ENCODE results near the gene SLC16A12. TPM values are rescaled to one million over a fixed set of nuclear protein-coding genes. Genes with fewer than 3 reads are reported as not detected.

The SLC16A12 gene
- total RNA-seq, 2 experiments from 2014 or later = not detected

GRCh38 chr10:89475591-89475998, 59.8 kb downstream of the SLC16A12 start:
- Mint-ChIP-seq H3K36me3 (no peaks in the 10 kb centered on the region), H3K4me1 (peaks cover 2% of the 10 kb centered on the region), H3K9me3 (no peaks in the 10 kb centered on the region), H3K4me3 (no peak overlapping the region), H3K27ac (no peak overlapping the region), H3K27me3 (peaks cover 1% of the 10 kb centered on the region)
- no peak for DNase-seq

DNA sequence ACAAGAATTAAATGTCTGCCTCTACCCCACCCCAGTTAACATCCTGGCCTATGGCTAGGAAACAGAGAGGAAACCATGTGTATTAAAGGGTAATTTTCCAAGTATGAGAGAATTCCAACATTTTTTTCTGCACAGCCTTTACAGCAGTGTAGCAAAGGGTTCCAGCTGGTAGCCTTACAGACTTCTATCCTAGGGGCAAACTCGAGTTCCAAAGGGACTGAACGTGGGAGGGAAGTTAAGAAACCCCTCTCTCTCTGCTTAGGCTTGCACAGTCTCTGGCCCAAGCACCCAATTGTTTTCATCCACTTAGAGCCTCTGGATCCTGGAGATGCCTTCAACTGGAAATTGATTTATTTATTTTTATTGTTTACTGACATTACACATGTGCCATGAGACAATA, 60.3 kb downstream of the SLC16A12 start:
- Mint-ChIP-seq H3K27me3 (no peaks in the 10 kb centered on the region), H3K4me1 (peaks cover 4% of the 10 kb centered on the region), H3K4me3 (no peak overlapping the region), H3K9me3 (no peaks in the 10 kb centered on the region), H3K36me3 (no peaks in the 10 kb centered on the region), H3K27ac (no peak overlapping the region)
- no peak for DNase-seq

GRCh38 chr10:89474452-89474851, 60.9 kb downstream of the SLC16A12 start:
- Mint-ChIP-seq H3K4me1 (peaks cover 7% of the 10 kb centered on the region), H3K27ac (no peak overlapping the region), H3K27me3 (no peaks in the 10 kb centered on the region), H3K9me3 (no peaks in the 10 kb centered on the region), H3K4me3 (no peak overlapping the region), H3K36me3 (no peaks in the 10 kb centered on the region)
- no peak for DNase-seq

DNA sequence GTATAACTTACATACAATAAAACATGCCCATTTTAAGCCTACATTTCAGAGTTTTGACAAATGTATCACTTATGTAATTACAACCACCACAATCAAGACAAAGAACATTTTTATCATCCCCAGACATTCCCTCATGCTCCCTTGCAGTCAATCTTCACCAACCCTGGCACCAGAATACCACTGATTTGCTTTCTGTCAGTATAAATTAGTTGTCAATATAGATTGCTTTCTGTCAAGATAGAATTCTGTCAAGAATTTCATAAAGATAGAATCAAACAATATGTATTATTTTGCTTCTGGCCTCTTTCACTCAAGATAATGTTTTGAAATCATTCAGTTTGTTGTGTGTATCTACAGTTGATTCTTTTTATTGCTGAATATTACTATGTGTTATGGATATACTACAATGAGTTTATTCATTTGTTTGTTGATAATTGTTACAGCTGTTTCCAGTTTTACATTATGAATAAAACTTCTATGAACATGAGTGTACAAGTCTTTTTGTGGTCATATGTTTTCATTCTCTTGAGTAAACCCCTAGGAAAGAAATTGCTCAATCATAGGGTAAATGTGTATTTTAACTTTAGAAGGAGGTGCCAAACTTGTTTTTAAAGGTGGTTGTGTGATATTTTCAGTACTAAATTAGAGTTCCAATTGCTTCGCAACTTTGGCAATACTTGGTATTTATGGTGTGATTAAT, 64.1 kb downstream of the SLC16A12 start:
- Mint-ChIP-seq H3K4me1 (peaks cover 10% of the 10 kb centered on the region), H3K27me3 (no peaks in the 10 kb centered on the region), H3K9me3 (no peaks in the 10 kb centered on the region), H3K36me3 (no peaks in the 10 kb centered on the region), H3K4me3 (no peak overlapping the region), H3K27ac (no peak overlapping the region)
- DNase-seq = no peak

DNA sequence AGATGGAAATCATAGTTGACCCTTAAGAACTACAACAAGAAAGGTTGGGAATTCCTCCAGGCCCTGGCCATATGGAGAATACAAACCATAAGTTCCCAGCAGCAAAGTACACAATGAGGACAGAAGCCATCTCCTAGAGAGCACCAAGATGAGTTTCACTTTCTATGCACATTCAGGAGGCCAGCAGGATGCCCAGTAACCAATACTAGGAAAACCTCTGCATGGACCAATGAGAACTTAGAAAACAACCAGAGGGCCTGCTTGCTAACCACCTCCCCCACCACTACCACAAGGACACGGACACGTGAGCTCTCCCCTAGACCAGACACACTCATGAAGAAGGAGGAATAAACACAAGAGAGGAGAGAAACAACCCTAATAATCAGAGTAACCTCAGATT, 64.8 kb downstream of the SLC16A12 start:
- Mint-ChIP-seq H3K4me1 (peaks cover 10% of the 10 kb centered on the region), H3K27me3 (no peaks in the 10 kb centered on the region), H3K9me3 (no peaks in the 10 kb centered on the region), H3K27ac (no peak overlapping the region), H3K36me3 (no peaks in the 10 kb centered on the region), H3K4me3 (no peak overlapping the region)
- DNase-seq = no peak

DNA sequence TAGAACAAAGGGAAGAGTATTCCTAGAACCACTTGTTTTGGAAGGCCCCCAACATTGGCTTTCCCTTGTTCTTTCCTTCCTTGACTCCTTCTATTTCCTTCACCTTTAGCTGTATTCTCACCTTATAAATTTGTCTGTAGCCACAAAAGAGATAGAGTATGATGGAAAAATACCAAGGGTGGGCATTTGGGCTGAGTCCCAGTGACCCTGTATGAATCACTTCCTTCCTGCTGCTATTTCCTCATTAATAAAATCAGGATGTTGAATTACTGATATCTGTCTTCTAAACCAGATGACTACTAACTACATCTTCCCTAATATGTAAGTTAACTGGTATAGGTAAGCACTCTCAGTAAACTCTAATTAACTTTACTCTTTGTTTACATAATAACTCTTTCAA, 65.9 kb downstream of the SLC16A12 start:
- no peak overlapping the region for H3K4me3 Mint-ChIP-seq
- H3K27me3 Mint-ChIP-seq = no peaks in the 10 kb centered on the region
- H3K4me1 Mint-ChIP-seq = peaks cover 10% of the 10 kb centered on the region
- H3K9me3 Mint-ChIP-seq = no peaks in the 10 kb centered on the region
- no peaks in the 10 kb centered on the region for H3K36me3 Mint-ChIP-seq
- no peak overlapping the region for H3K27ac Mint-ChIP-seq
- no peak for DNase-seq

GRCh38 chr10:89468191-89468965, 67.0 kb downstream of the SLC16A12 start:
- no peaks in the 10 kb centered on the region for H3K9me3 Mint-ChIP-seq
- peaks cover 10% of the 10 kb centered on the region for H3K4me1 Mint-ChIP-seq
- DNase-seq = no peak
- no peaks in the 10 kb centered on the region for H3K36me3 Mint-ChIP-seq
- no peak overlapping the region for H3K27ac Mint-ChIP-seq
- no peaks in the 10 kb centered on the region for H3K27me3 Mint-ChIP-seq
- no peak overlapping the region for H3K4me3 Mint-ChIP-seq

- no peak for DNase-seq
- no peaks in the 10 kb centered on the region for H3K27me3 Mint-ChIP-seq
- no peaks in the 10 kb centered on the region for H3K36me3 Mint-ChIP-seq
- no peaks in the 10 kb centered on the region for H3K9me3 Mint-ChIP-seq
- H3K4me1 Mint-ChIP-seq = peaks cover 10% of the 10 kb centered on the region
- no peak overlapping the region for H3K27ac Mint-ChIP-seq
- no peak overlapping the region for H3K4me3 Mint-ChIP-seq
Observed at GRCh38 chr10:89466599-89467035, 68.8 kb downstream of the SLC16A12 start.

DNA sequence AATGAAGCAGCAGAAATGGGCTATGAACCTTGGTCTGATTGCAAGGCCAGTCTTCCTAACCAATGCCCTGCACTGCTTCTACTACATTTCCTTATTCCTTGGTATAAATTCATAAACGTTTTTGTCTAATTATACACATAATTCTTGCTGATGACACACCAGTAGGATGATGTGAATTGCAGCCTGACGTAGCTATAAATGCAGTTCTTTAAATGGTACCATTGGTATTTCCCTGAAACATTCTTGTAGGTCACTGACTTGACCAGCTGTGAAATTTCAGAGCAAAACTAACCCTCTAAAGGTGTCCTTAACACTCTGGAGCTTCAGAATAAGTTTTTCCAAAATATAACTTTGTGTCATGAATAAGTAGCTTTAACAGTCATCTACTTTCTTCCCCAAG, 70.2 kb downstream of the SLC16A12 start:
- Mint-ChIP-seq H3K36me3 (no peaks in the 10 kb centered on the region), H3K27ac (no peak overlapping the region), H3K27me3 (peaks cover 1% of the 10 kb centered on the region), H3K4me3 (no peak overlapping the region), H3K9me3 (no peaks in the 10 kb centered on the region), H3K4me1 (peaks cover 5% of the 10 kb centered on the region)
- no peak for DNase-seq

DNA sequence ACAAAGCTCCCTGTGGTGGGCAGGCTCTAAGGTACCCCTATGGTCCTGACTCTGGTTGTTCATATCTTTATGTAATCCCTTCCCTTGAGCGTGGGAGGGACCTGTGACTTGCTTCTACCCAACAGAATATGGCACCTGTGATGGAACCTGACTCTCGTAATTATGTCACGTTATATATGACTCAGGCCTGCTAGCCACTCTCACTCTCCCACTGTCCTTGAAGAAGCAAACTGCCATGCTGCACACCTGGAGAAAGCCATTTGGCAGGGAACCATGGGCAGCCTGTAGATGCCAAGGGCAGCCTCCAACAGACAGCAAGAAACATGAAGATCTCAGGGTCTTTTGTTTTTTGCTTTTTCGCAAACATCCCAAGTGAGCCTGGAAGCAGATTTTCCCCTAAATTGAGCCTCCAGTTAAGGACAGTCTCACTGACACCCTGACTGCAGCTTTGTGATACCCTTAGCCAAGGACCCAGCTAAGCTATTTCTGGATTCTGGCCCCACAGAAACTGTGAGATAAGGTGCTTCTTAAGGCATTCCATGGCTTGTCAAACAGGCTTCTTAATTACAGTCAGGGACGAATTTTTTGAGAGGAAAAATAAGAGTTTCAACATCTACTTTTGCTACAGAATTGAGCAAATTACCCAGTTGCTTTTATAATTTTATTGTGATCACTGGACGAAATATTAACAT, 71.4 kb downstream of the SLC16A12 start:
- Mint-ChIP-seq H3K4me3 (no peak overlapping the region), H3K27ac (no peak overlapping the region), H3K4me1 (no peaks in the 10 kb centered on the region), H3K36me3 (no peaks in the 10 kb centered on the region), H3K27me3 (peaks cover 8% of the 10 kb centered on the region), H3K9me3 (no peaks in the 10 kb centered on the region)
- no peak for DNase-seq

- no peak overlapping the region for H3K4me3 Mint-ChIP-seq
- H3K27me3 Mint-ChIP-seq = peaks cover 18% of the 10 kb centered on the region
- no peaks in the 10 kb centered on the region for H3K4me1 Mint-ChIP-seq
- no peak for DNase-seq
- H3K9me3 Mint-ChIP-seq = no peaks in the 10 kb centered on the region
- no peak overlapping the region for H3K27ac Mint-ChIP-seq
- no peaks in the 10 kb centered on the region for H3K36me3 Mint-ChIP-seq
Observed at GRCh38 chr10:89458784-89459183, 76.6 kb downstream of the SLC16A12 start.

- no peak overlapping the region for H3K4me3 Mint-ChIP-seq
- H3K36me3 Mint-ChIP-seq = no peaks in the 10 kb centered on the region
- H3K27ac Mint-ChIP-seq = no peak overlapping the region
- no peaks in the 10 kb centered on the region for H3K9me3 Mint-ChIP-seq
- H3K27me3 Mint-ChIP-seq = peaks cover 18% of the 10 kb centered on the region
- no peak for DNase-seq
- no peaks in the 10 kb centered on the region for H3K4me1 Mint-ChIP-seq
Observed at GRCh38 chr10:89458291-89458690, 77.1 kb downstream of the SLC16A12 start.

- Mint-ChIP-seq H3K36me3 (no peaks in the 10 kb centered on the region), H3K27ac (no peak overlapping the region), H3K9me3 (no peaks in the 10 kb centered on the region), H3K4me1 (peaks cover 7% of the 10 kb centered on the region), H3K4me3 (no peak overlapping the region), H3K27me3 (peaks cover 14% of the 10 kb centered on the region)
- DNase-seq = no peak
Observed at GRCh38 chr10:89454561-89455347, 80.6 kb downstream of the SLC16A12 start.

DNA sequence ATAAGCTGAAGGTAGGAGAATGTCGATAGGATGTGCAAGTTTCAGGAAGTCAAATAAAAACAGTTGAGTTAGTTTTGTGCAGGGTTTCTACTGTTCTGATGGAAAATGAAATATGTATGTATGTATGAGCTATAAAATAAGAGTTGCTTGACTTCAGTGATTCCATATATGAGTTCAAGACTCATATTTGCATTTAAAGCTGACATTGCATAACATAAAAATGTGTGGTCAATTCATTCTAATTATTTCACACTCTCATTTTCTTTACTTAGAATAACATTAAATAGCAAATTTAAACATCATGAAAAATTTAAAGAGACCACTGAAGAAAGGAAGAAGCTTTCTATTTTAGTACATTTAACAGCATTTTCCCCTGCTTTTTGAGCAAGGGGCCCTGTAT, 83.2 kb downstream of the SLC16A12 start:
- H3K36me3 Mint-ChIP-seq = no peaks in the 10 kb centered on the region
- no peaks in the 10 kb centered on the region for H3K9me3 Mint-ChIP-seq
- peaks cover 7% of the 10 kb centered on the region for H3K4me1 Mint-ChIP-seq
- H3K4me3 Mint-ChIP-seq = no peak overlapping the region
- no peak for DNase-seq
- H3K27ac Mint-ChIP-seq = no peak overlapping the region
- peaks cover 11% of the 10 kb centered on the region for H3K27me3 Mint-ChIP-seq

DNA sequence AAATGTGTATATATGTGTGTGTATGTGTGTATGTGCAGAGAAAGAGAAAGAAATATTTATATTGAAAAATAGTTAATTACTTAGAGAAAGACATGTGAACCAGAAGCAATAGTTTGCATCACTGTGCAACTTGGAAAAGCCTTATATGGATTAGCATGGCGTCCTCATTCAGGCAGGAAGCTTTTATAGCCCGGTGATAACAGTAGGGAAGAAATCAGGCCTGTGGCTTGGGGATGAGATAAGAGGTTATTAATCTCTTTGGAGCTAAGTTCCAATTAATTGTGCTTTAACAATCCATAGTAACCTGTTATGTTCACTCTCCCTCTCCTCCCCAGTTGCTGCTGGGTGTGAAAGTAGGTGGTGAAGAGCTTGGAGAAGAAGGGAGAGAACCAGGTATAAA, 84.5 kb downstream of the SLC16A12 start:
- Mint-ChIP-seq H3K27ac (no peak overlapping the region), H3K36me3 (no peaks in the 10 kb centered on the region), H3K4me3 (no peak overlapping the region), H3K27me3 (peaks cover 6% of the 10 kb centered on the region), H3K9me3 (no peaks in the 10 kb centered on the region), H3K4me1 (peaks cover 7% of the 10 kb centered on the region)
- no peak for DNase-seq
